Stimulated activated CD8-positive, alpha-beta memory T cell treated with anti-CD3 and anti-CD28 coated beads, Interleukin-4, amount 100 ng/mL, for 24 hours (primary cell): Measurements from ENCODE around the gene SLC16A12.
A peak's percentile ranks its signal among the peaks of the same experiment; 100 is the strongest.
"Not testable (repeated sequence)": the region's sequence is repeated elsewhere in the genome, so short reads cannot be mapped to it uniquely, and the experiment has no call there.

Source experiments
- DNase-seq: peaks from one replicate; pipeline ENCODE4 v3.0.0-alpha.2; 2020; ENCODE audit warnings: low read depth

The SLC16A12 gene

GRCh38 chr10:89416465-89416864, 118.9 kb downstream of the SLC16A12 start:
- no peak for DNase-seq

- peak; percentile 10 for DNase-seq
Measured at GRCh38 chr10:89414879-89415821, 120.2 kb downstream of the SLC16A12 start.

GRCh38 chr10:89414146-89414878, 121.1 kb downstream of the SLC16A12 start, which contains the start of gene IFIT5:
Gene IFIT5 (plus strand): TSS chr10:89414568. CDS start chr10:89414799, 231 bp downstream.
- peak; percentile 50 for DNase-seq

- no peak for DNase-seq
Measured at GRCh38 chr10:89413398-89413912, 121.9 kb downstream of the SLC16A12 start.

- DNase-seq: not testable (repeated sequence)
Measured at GRCh38 chr10:89412276-89412675, 123.1 kb downstream of the SLC16A12 start.

- not testable (repeated sequence) for DNase-seq
Measured at GRCh38 chr10:89411135-89411534, 124.3 kb downstream of the SLC16A12 start.

GRCh38 chr10:89410551-89410950, 124.8 kb downstream of the SLC16A12 start:
- not testable (repeated sequence) for DNase-seq

- not testable (repeated sequence) for DNase-seq
Measured at GRCh38 chr10:89409282-89409681, 126.1 kb downstream of the SLC16A12 start.

GRCh38 chr10:89407792-89408191, 127.6 kb downstream of the SLC16A12 start:
- not testable (repeated sequence) for DNase-seq

GRCh38 chr10:89406178-89406577, 129.2 kb downstream of the SLC16A12 start:
- DNase-seq: not testable (repeated sequence)

- DNase-seq: no peak
Measured at GRCh38 chr10:89404104-89405047, 131.0 kb downstream of the SLC16A12 start.

- DNase-seq: no peak
Measured at GRCh38 chr10:89403043-89403442, 132.4 kb downstream of the SLC16A12 start.

GRCh38 chr10:89399956-89400355, 135.4 kb downstream of the SLC16A12 start:
- no peak for DNase-seq

- DNase-seq: no peak
Measured at GRCh38 chr10:89398003-89398749, 137.2 kb downstream of the SLC16A12 start.

- no peak for DNase-seq
Measured at GRCh38 chr10:89395141-89395540, 140.3 kb downstream of the SLC16A12 start.

GRCh38 chr10:89393898-89394297, 141.5 kb downstream of the SLC16A12 start:
- no peak for DNase-seq

- no peak for DNase-seq
Measured at GRCh38 chr10:89392974-89393373, 142.4 kb downstream of the SLC16A12 start.

GRCh38 chr10:89391907-89392756, 143.3 kb downstream of the SLC16A12 start, which contains the start of gene IFIT1:
Gene IFIT1 (plus strand): TSS chr10:89392623. CDS start chr10:89392713, 90 bp downstream.
- no peak for DNase-seq

GRCh38 chr10:89391226-89391576, 144.2 kb downstream of the SLC16A12 start:
- not testable (repeated sequence) for DNase-seq
